ENCODE results near the gene CHRNA4. TPM values are rescaled to one million over a fixed set of nuclear protein-coding genes. Genes with fewer than 3 reads are reported as not detected.

Gene CHRNA4
- total and polyA plus RNA-seq, 2 of the 13 experiments (the other 11 are each of a cell fraction or from before 2014, with no cell fraction given) = not detected

DNA sequence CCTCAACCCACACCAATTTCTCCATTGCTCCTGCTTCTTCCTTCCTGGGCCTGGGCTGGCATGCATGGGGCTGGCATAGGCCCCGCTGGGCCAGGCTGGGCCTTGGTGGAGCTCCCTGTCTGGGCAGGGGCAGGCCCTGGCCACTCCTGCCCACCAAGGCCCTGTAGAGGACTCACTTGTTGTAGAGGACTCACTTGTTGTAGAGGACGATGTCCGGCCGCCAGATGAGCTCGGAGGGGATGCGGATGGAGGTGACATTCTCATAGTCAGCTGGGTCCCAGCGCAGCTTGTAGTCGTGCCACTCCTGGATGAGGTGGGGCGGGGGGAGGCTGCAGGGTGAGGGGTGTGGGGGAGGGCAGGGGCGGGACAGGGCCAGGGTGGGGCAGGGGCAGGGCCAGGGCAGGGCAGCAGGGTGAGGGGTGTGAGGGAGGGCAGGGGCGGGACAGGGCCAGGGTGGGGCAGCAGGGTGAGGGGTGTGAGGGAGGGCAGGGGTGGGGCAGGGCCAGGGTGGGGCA, 5.3 kb downstream of the CHRNA4 start:
- H3K9ac ChIP-seq (ENCODE audit: insufficient read depth, low read depth, low read length) = no peak overlapping the region
- intact Hi-C loops (cut with micrococcal nuclease; ENCODE audit: unreplicated experiment) (no loop called here), in situ Hi-C loops (cut with HindIII; ENCODE audit: extremely low pct_ligation_motif_present, low pct_unique_long_range_greater_than_20kb) (no loop called here)
- 52% methylated on average over 11 of the region's 11 CpGs for WGBS (ENCODE audit: low lambda C conversion rate)
- DNase-seq (ENCODE audit: low spot score) (no peak), ATAC-seq (no peak), FAIRE-seq (no peak)
- ChIA-PET CTCF (ENCODE audit: low intra/inter-chr PET ratio, low total read pairs) (no interaction called here), POLR2A (no interaction called here)
- H3K27ac ChIP-seq (ENCODE audit: extremely low read length, insufficient read depth, low read length) = no peak overlapping the region
- no peaks in the 10 kb centered on the region for H3K79me2 ChIP-seq (ENCODE audit: insufficient read depth, low read length)
- no peak overlapping the region for H3K4me3 ChIP-seq (replicated peaks in 1 of 3; ENCODE audit: insufficient read depth in 1 of 3, low read depth in 2 of 3, low read length in 3 of 3)
- H3K9me3 ChIP-seq (ENCODE audit: low read length) = no peaks in the 10 kb centered on the region
- H3K36me3 ChIP-seq (replicated peaks in 1 of 2; ENCODE audit: control insufficient read depth in 1 of 2, insufficient read depth in 2 of 2, low read length in 2 of 2) = no peaks in the 10 kb centered on the region
- BruUV-seq (replicated peaks) = no TSS peak
- no peak overlapping the region for H3K4me2 ChIP-seq (ENCODE audit: low read depth, low read length)
- peaks cover 16 to 25% of the 10 kb centered on the region in 2 experiments for H3K27me3 ChIP-seq (ENCODE audit: control insufficient read depth in 1 of 2, insufficient read depth in 2 of 2, low read length in 2 of 2)
- H4K20me1 ChIP-seq (ENCODE audit: insufficient read depth, low read length) = no peaks in the 10 kb centered on the region; the same call in 1 of the 2 replicates
- TF ChIP-seq MXD1 (CRISPR knock-in tag; IDR thresholded peaks at IDR 0.05) (no peak), SMAD1 (CRISPR knock-in tag; IDR thresholded peaks at IDR 0.05; ENCODE audit: borderline replicate concordance, low read depth) (no peak), ZNF616 (CRISPR knock-in tag; IDR thresholded peaks at IDR 0.05; ENCODE audit: low read depth) (no peak), GTF3A (CRISPR knock-in tag; conservative IDR thresholded peaks at IDR 0.05) (no peak), ZNF709 (CRISPR knock-in tag; IDR thresholded peaks at IDR 0.05) (no peak), CBX5 (CRISPR knock-in tag; IDR thresholded peaks at IDR 0.05; ENCODE audit: borderline replicate concordance) (no peak)
- H2AFZ ChIP-seq (ENCODE audit: low read length) = no peak overlapping the region
- no peaks in the 10 kb centered on the region for H3K4me1 ChIP-seq (ENCODE audit: insufficient read depth, low read length)

DNA sequence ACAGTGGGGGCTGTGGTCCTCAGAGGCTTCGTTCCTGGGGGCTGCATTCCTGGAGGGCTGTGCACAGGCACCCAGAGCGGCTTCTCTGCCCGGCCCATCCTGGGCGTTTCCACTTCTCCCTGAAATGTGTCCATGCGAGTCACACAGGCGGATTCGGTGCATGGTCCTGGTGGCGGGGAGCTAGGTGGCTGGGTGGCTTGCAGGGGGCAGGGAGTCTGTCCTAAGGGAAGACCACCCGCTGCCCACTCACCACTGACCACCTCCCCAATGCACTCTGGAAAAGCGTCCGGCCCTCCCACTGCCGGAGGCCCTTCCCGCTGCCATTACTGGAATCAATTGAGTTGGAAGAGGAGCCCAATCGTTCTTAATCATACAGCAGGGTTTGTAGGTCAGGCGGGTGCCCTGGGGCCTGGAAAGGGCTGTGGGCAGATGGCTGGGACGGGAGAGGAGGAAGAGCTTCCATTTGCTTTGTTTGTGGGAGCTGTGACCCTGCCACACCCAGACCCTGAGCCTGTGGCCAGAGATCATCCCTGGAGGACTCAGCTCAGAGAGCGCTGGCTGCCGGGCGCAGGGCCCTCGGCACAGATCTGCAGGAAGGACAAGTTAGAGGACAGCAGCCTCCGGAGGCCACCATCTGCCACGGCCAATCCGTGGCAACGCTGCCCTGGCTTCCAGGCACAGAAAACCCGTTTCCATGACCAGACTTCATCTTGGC, 6.4 kb downstream of the CHRNA4 start:
- no TSS peak for BruUV-seq (replicated peaks)
- no peak for FAIRE-seq
- H3K27ac ChIP-seq (ENCODE audit: extremely low read length, insufficient read depth, low read length) = no peak overlapping the region
- no peaks in the 10 kb centered on the region for H3K36me3 ChIP-seq (replicated peaks in 1 of 2; ENCODE audit: control insufficient read depth in 1 of 2, insufficient read depth in 2 of 2, low read length in 2 of 2)
- H3K79me2 ChIP-seq (ENCODE audit: insufficient read depth, low read length) = no peaks in the 10 kb centered on the region
- H3K4me1 ChIP-seq (ENCODE audit: insufficient read depth, low read length) = no peaks in the 10 kb centered on the region
- H3K4me3 ChIP-seq (replicated peaks in 1 of 3; ENCODE audit: insufficient read depth in 1 of 3, low read depth in 2 of 3, low read length in 3 of 3) = no peak overlapping the region
- H3K4me2 ChIP-seq (ENCODE audit: low read depth, low read length) = no peak overlapping the region
- POLR2A ChIA-PET = no interaction called here
- no peak for DNase-seq (ENCODE audit: low spot score)
- in situ Hi-C loops (cut with HindIII; ENCODE audit: extremely low pct_ligation_motif_present, low pct_unique_long_range_greater_than_20kb) (no loop called here), intact Hi-C loops (cut with micrococcal nuclease; ENCODE audit: unreplicated experiment) (no loop called here)
- H3K9me3 ChIP-seq (ENCODE audit: low read length) = no peaks in the 10 kb centered on the region
- H2AFZ ChIP-seq (ENCODE audit: low read length) = no peak overlapping the region
- CTCF ChIA-PET (ENCODE audit: low intra/inter-chr PET ratio, low total read pairs) = no interaction called here
- peaks cover 10 to 15% of the 10 kb centered on the region in 2 experiments; a peak in 4 of 5 replicates for H3K27me3 ChIP-seq (ENCODE audit: control insufficient read depth in 1 of 2, insufficient read depth in 2 of 2, low read length in 2 of 2)
- WGBS (ENCODE audit: low lambda C conversion rate) = 48% methylated on average over 18 of the region's 25 CpGs
- no peak for ATAC-seq
- no peaks in the 10 kb centered on the region; the same call in 1 of the 2 replicates for H4K20me1 ChIP-seq (ENCODE audit: insufficient read depth, low read length)
- H3K9ac ChIP-seq (ENCODE audit: insufficient read depth, low read depth, low read length) = no peak overlapping the region
- no peak for TF ChIP-seq ZNF496 (CRISPR knock-in tag; IDR thresholded peaks at IDR 0.05; ENCODE audit: insufficient replicate concordance)
- TF ChIP-seq KDM1A (CRISPR knock-in tag; IDR thresholded peaks at IDR 0.05) = no peak
- TF ChIP-seq DBP (CRISPR knock-in tag; IDR thresholded peaks at IDR 0.05; ENCODE audit: not compliant biosample characterization) = no peak
- TF ChIP-seq ZNF263 (CRISPR knock-in tag; IDR thresholded peaks at IDR 0.05) = peak; percentile 87
- TF ChIP-seq NFE2L1 (CRISPR knock-in tag; IDR thresholded peaks at IDR 0.05; ENCODE audit: borderline replicate concordance) = no peak
- no peak for TF ChIP-seq TP53 (CRISPR knock-in tag; conservative IDR thresholded peaks at IDR 0.05)
- no peak for TF ChIP-seq SRSF9 (IDR thresholded peaks at IDR 0.05; ENCODE audit: borderline replicate concordance, insufficient read depth, low read depth, low read length, poor library complexity, severe bottlenecking)
